ENCODE data around the gene GMDS. TPM values are rescaled to one million over a fixed set of nuclear protein-coding genes. Genes with fewer than 3 reads are reported as not detected.

Gene GMDS
- total RNA-seq, 1 experiment from 2014 or later: 27.6 TPM

DNA sequence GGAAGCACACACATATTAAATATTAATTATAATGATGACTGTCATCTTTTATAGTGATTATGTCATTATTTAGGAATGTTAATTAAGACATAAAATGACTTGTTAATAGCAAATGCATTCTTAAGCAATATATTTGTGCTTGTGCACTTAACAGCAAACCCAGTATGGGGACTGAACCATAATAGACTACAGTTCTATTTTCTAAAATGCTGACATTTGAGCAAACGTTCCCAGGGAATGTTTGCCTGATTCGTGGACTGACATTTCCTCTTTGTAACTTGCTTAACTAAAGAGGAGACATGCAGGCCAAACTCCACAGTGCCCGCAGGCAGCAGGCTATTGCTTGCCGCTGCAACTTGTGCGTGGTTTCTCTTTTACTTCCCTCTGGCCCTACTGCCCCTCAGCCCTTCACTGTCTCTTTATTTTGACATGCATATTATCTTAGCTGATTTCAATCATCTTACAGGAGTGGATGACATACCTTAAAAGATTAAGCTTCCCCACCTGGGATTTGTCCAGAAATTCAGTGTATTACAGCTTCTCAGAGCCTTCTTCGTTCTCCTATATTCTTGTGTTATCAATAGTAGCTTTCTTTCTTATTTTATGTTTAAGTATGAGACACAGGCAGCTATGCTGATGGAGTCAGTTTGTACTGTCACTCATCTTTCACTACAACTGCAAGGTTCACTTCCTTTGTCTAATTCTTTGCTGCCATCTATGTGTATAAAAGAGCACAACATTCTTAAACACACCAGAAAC lies 141.5 kb downstream of the GMDS start:
- no peak overlapping the region for H3K18ac ChIP-seq (ENCODE audit: insufficient read length, low read depth, low read length)
- no peak overlapping the region for H2AFZ ChIP-seq (ENCODE audit: low read length)
- H3K79me1 ChIP-seq (ENCODE audit: insufficient read depth, low read depth, low read length, poor library complexity, severe bottlenecking): no peaks in the 10 kb centered on the region
- H4K91ac ChIP-seq (ENCODE audit: insufficient read length, low read depth, low read length): no peak overlapping the region
- no peaks in the 10 kb centered on the region for H3K4me1 ChIP-seq (ENCODE audit: insufficient read depth, low read length)
- H2BK15ac ChIP-seq (ENCODE audit: low read depth, low read length): no peak overlapping the region
- H4K8ac ChIP-seq (replicated peaks; ENCODE audit: insufficient read length, low read depth, low read length): no peak overlapping the region
- TF ChIP-seq, protein P1, sequence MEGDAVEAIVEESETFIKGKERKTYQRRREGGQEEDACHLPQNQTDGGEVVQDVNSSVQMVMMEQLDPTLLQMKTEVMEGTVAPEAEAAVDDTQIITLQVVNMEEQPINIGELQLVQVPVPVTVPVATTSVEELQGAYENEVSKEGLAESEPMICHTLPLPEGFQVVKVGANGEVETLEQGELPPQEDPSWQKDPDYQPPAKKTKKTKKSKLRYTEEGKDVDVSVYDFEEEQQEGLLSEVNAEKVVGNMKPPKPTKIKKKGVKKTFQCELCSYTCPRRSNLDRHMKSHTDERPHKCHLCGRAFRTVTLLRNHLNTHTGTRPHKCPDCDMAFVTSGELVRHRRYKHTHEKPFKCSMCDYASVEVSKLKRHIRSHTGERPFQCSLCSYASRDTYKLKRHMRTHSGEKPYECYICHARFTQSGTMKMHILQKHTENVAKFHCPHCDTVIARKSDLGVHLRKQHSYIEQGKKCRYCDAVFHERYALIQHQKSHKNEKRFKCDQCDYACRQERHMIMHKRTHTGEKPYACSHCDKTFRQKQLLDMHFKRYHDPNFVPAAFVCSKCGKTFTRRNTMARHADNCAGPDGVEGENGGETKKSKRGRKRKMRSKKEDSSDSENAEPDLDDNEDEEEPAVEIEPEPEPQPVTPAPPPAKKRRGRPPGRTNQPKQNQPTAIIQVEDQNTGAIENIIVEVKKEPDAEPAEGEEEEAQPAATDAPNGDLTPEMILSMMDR (conservative IDR thresholded peaks at IDR 0.05): peak; percentile 52
- H2BK12ac ChIP-seq (ENCODE audit: insufficient read length, low read depth, low read length): no peak overlapping the region
- no peak overlapping the region for H3T11ph ChIP-seq (ENCODE audit: low read length)
- no peak overlapping the region for H3K9ac ChIP-seq (ENCODE audit: extremely low read depth, insufficient read length, low read length)
- no peak overlapping the region for H2BK20ac ChIP-seq (ENCODE audit: low read depth, low read length, poor library complexity, severe bottlenecking)
- peaks cover 3 to 4% of the 10 kb centered on the region in 2 experiments for H3K4me1 Mint-ChIP-seq
- H4K5ac ChIP-seq (ENCODE audit: insufficient read length, low read depth, low read length): no peak overlapping the region
- WGBS (ENCODE audit: extremely low coverage, insufficient read length, low lambda C conversion rate): no CpG with 5 or more reads among the region's 6 CpGs
- no peaks in the 10 kb centered on the region for H3K79me2 ChIP-seq (ENCODE audit: insufficient read depth, low read length)
- H3K56ac ChIP-seq (ENCODE audit: insufficient read length, low read depth, low read length): no peak overlapping the region
- H2BK120ac ChIP-seq (ENCODE audit: low read depth, low read length, poor library complexity, severe bottlenecking): no peak overlapping the region
- no peaks in the 10 kb centered on the region for H3K36me3 Mint-ChIP-seq (ENCODE audit: insufficient read depth in 1 of 3, low read depth in 3 of 3)
- no peaks in the 10 kb centered on the region for H4K20me1 ChIP-seq (ENCODE audit: control insufficient read depth, insufficient read depth, insufficient read length)
- no peak overlapping the region for H2AK5ac ChIP-seq (ENCODE audit: insufficient read length, low read length)
- no peak overlapping the region for H2BK5ac ChIP-seq (ENCODE audit: insufficient read length, low read length)
- H3K23ac ChIP-seq (ENCODE audit: insufficient read length, low read depth, low read length): no peak overlapping the region
- H3K27ac ChIP-seq (ENCODE audit: insufficient read length, low read depth, low read length): no peak overlapping the region
- H3K14ac ChIP-seq (ENCODE audit: insufficient read depth, low read length): no peak overlapping the region
- H3K27me3 ChIP-seq (ENCODE audit: insufficient read depth, low read length): no peaks in the 10 kb centered on the region
- H3K23me2 ChIP-seq (ENCODE audit: insufficient read length, low read depth, low read length, poor library complexity, severe bottlenecking): no peaks in the 10 kb centered on the region
- no peak overlapping the region for H3K4ac ChIP-seq (ENCODE audit: low read depth, low read length)
- H3K4me2 ChIP-seq (ENCODE audit: insufficient read depth, insufficient read length, low read length): no peak overlapping the region
- no peaks in the 10 kb centered on the region for H3K27me3 Mint-ChIP-seq (ENCODE audit: low read depth)
- H3K27ac Mint-ChIP-seq: no peak overlapping the region; a peak in 1 of 7 replicates
- no peaks in the 10 kb centered on the region for H3K9me3 ChIP-seq (ENCODE audit: control insufficient read depth, low read depth, low read length)
- H3K4me3 Mint-ChIP-seq: no peak overlapping the region
- no peaks in the 10 kb centered on the region for H3K9me3 Mint-ChIP-seq
- no peak for DNase-seq
